ENCODE results near the gene RGS9.
A peak's percentile ranks its signal among the peaks of the same experiment; 100 is the strongest.

RGS9 gene

GRCh38 chr17:65230040-65230439 is 92.9 kb downstream of the RGS9 start:
- Histone ChIP-seq H3K9me3 (no peaks in the 10 kb centered on the region), H3K4me1 (peaks cover 0 to 3% (median 0%) of the 10 kb centered on the region in 4 donors), H3K36me3 (no peaks in the 10 kb centered on the region), H3K4me3 (no peak overlapping the region), H3K27ac (no peak overlapping the region), H3K27me3 (peaks cover 0 to 33% of the 10 kb centered on the region in 2 donors)
- intact Hi-C loops (cut with DNase I; ENCODE audit: low total_unique reads) = loop anchor here (2.0 to 10.0 kb wide), 2 partner anchors 69 to 945 kb away; no protein-coding TSS in a partner anchor
- no peak for TF ChIP-seq CTCF (IDR thresholded peaks at IDR 0.05)
- DNase-seq = no peak

GRCh38 chr17:65231086-65231485 is 93.9 kb downstream of the RGS9 start:
- TF ChIP-seq CTCF (IDR thresholded peaks at IDR 0.05) = no peak
- no peaks in the 10 kb centered on the region for H3K36me3 ChIP-seq
- DNase-seq = no peak
- peaks cover 0 to 6% (median 0%) of the 10 kb centered on the region in 3 donors for H3K9me3 ChIP-seq
- H3K4me1 ChIP-seq = peaks cover 0 to 3% (median 0%) of the 10 kb centered on the region in 4 donors
- intact Hi-C loops (cut with DNase I; ENCODE audit: low total_unique reads) = loop anchor here (2.0 to 10.0 kb wide), 2 partner anchors 68 to 944 kb away; no protein-coding TSS in a partner anchor
- H3K4me3 ChIP-seq = no peak overlapping the region
- H3K27ac ChIP-seq = no peak overlapping the region
- peaks cover 0 to 22% of the 10 kb centered on the region in 2 donors for H3K27me3 ChIP-seq

GRCh38 chr17:65231662-65232335 is 94.6 kb downstream of the RGS9 start:
- intact Hi-C loops (cut with DNase I; ENCODE audit: low total_unique reads) = loop anchor here (2.0 to 10.0 kb wide), 2 partner anchors 67 to 943 kb away; no protein-coding TSS in a partner anchor
- TF ChIP-seq CTCF (IDR thresholded peaks at IDR 0.05) = peak; percentile 42 to 46
- Histone ChIP-seq H3K27ac (no peak overlapping the region), H3K4me3 (no peak overlapping the region), H3K36me3 (no peaks in the 10 kb centered on the region), H3K9me3 (peaks cover 0 to 12% (median 0%) of the 10 kb centered on the region in 3 donors), H3K27me3 (peaks cover 0 to 20% of the 10 kb centered on the region in 2 donors), H3K4me1 (peaks cover 0 to 3% (median 0%) of the 10 kb centered on the region in 4 donors)
- DNase-seq = no peak

GRCh38 chr17:65235284-65235683 is 98.1 kb downstream of the RGS9 start:
- intact Hi-C loops (cut with DNase I; ENCODE audit: low total_unique reads) = loop anchor here (10.0 kb wide), 1 partner anchor 940 kb away; no protein-coding TSS in a partner anchor

GRCh38 chr17:65236321-65236720 is 99.2 kb downstream of the RGS9 start:
- no peaks in the 10 kb centered on the region for H3K4me1 ChIP-seq
- intact Hi-C loops (cut with DNase I; ENCODE audit: low total_unique reads) = loop anchor here (10.0 kb wide), 1 partner anchor 938 kb away; no protein-coding TSS in a partner anchor
- no peak overlapping the region for H3K4me3 ChIP-seq
- no peak overlapping the region for H3K27ac ChIP-seq
- no peak for TF ChIP-seq CTCF (IDR thresholded peaks at IDR 0.05)
- no peaks in the 10 kb centered on the region for H3K36me3 ChIP-seq
- DNase-seq = no peak
- H3K27me3 ChIP-seq = peaks cover 0 to 2% of the 10 kb centered on the region in 2 donors
- peaks cover 0 to 12% (median 0%) of the 10 kb centered on the region in 3 donors for H3K9me3 ChIP-seq

More at GRCh38 chr17:65235284-65235683, 98.1 kb downstream of the RGS9 start:
- Histone ChIP-seq H3K4me1 (no peaks in the 10 kb centered on the region), H3K27ac (no peak overlapping the region), H3K36me3 (no peaks in the 10 kb centered on the region), H3K9me3 (peaks cover 0 to 12% (median 0%) of the 10 kb centered on the region in 3 donors), H3K27me3 (peaks cover 0 to 2% of the 10 kb centered on the region in 2 donors), H3K4me3 (no peak overlapping the region)
- no peak for DNase-seq
- TF ChIP-seq CTCF (IDR thresholded peaks at IDR 0.05) = no peak
